GM19468 (cell line): Measurements from ENCODE around the gene PRUNE2.

Experiments
- ATAC-seq: cut with Tn5 transposase; IDR thresholded peaks from one replicate; pipeline ENCODE4 v1.9.1; 2021; ENCODE audit warnings: mild to moderate bottlenecking, moderate library complexity, moderate number of reproducible peaks; ENCODE audit not compliant: unreplicated experiment; ENCODE audit errors: extremely low read depth

The PRUNE2 gene

GRCh38 chr9:76803083-76803482 lies 102.8 kb downstream of the PRUNE2 start:
- no peak for ATAC-seq

GRCh38 chr9:76800901-76801300 lies 105.0 kb downstream of the PRUNE2 start:
- ATAC-seq, result no peak

- ATAC-seq, result no peak
Observed at GRCh38 chr9:76799473-76799872, 106.4 kb downstream of the PRUNE2 start.

- no peak for ATAC-seq
Observed at GRCh38 chr9:76798527-76798926, 107.4 kb downstream of the PRUNE2 start.

- no peak for ATAC-seq
Observed at GRCh38 chr9:76796296-76796695, 109.6 kb downstream of the PRUNE2 start.

GRCh38 chr9:76793784-76794431 lies 112.0 kb downstream of the PRUNE2 start:
- no peak for ATAC-seq

- no peak for ATAC-seq
Observed at GRCh38 chr9:76789840-76790239, 116.1 kb downstream of the PRUNE2 start.

GRCh38 chr9:76787677-76788076 lies 118.2 kb downstream of the PRUNE2 start:
- no peak for ATAC-seq

- no peak for ATAC-seq
Observed at GRCh38 chr9:76785501-76785900, 120.4 kb downstream of the PRUNE2 start.

- ATAC-seq, result no peak
Observed at GRCh38 chr9:76784881-76785280, 121.0 kb downstream of the PRUNE2 start.

GRCh38 chr9:76772686-76773445 lies 133.0 kb downstream of the PRUNE2 start:
- no peak for ATAC-seq

- ATAC-seq, result no peak
Observed at GRCh38 chr9:76766126-76766525, 139.8 kb downstream of the PRUNE2 start.

- no peak for ATAC-seq
Observed at GRCh38 chr9:76764138-76764537, 141.8 kb downstream of the PRUNE2 start, which contains the start of gene PCA3. PCA3 (plus strand) TSS chr9:76764438.

- ATAC-seq, result no peak
Observed at GRCh38 chr9:76761448-76761847, 144.5 kb downstream of the PRUNE2 start.

- ATAC-seq, result no peak
Observed at GRCh38 chr9:76759732-76760131, 146.2 kb downstream of the PRUNE2 start.

GRCh38 chr9:76758476-76758875 lies 147.4 kb downstream of the PRUNE2 start:
- no peak for ATAC-seq

GRCh38 chr9:76756941-76757673 lies 148.8 kb downstream of the PRUNE2 start:
- no peak for ATAC-seq

GRCh38 chr9:76756268-76756640 lies 149.7 kb downstream of the PRUNE2 start:
- ATAC-seq, result no peak

- ATAC-seq, result no peak
Observed at GRCh38 chr9:76751001-76751400, 154.9 kb downstream of the PRUNE2 start.

- no peak for ATAC-seq
Observed at GRCh38 chr9:76744336-76744735, 161.6 kb downstream of the PRUNE2 start.

- no peak for ATAC-seq
Observed at GRCh38 chr9:76743931-76744330, 162.0 kb downstream of the PRUNE2 start.
